Activated T-cell treated with anti-CD3 and anti-CD28 coated beads for 4 hours (primary cell): ENCODE measurements around the gene SATB1.

ENCODE experiments used
- DNase-seq: peaks from one replicate; pipeline ENCODE4 v3.0.0-alpha.2; 2020

SATB1 gene

DNA sequence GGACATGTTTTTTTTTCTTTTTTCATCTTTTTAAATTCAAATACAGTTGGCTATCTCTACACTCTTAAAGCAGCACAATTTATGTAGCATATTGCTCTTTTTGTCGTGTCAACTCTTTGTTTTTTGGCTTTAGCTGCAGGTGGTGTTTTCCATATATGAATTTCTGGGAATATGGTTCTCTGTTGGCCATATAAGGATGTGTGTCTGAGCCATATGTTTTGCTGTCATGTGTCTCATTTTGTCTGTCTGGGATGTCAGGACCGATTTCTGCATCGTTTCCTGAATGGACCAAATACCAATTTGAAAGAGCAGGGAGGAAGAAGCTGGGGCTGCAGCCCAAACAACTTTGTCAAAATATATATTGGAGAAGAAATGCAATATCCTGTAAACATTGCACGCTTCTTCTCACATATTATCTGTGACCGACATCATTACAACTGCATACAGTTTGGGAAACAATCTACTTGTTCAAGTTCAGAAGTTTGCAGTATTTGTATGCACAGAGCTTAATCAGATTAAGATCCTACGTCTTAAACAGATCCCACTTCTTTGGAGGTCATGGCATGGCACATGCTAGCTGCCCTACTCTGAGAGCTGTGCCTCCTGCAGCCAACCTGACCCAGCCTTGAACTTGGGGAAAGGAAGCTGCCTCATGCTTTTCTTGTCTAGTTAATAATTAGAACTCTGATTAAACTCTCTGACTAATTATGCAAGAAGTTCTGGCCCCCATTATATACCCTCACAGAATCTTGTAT lies 4.0 kb upstream of the SATB1 start:
- DNase-seq, result no peak

DNA sequence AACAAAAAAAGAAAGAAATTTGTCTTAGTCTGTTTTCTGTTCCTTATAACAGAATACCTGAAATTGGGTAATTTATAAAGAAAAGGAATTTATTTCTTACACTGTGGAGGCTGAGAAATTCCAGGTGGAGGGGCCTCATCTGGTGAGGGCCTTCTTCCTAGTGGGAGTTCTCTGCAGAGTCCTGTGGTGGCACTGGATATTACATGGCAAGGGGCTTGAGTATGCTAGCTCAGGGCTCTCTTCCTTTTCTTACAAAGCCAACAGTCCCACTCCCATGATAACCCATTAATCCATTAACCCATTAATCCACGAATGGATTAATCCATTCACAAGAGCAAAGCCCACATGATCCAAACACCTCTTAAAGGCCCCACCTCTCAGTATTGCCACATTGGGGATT lies 2.9 kb upstream of the SATB1 start:
- no peak for DNase-seq

DNA sequence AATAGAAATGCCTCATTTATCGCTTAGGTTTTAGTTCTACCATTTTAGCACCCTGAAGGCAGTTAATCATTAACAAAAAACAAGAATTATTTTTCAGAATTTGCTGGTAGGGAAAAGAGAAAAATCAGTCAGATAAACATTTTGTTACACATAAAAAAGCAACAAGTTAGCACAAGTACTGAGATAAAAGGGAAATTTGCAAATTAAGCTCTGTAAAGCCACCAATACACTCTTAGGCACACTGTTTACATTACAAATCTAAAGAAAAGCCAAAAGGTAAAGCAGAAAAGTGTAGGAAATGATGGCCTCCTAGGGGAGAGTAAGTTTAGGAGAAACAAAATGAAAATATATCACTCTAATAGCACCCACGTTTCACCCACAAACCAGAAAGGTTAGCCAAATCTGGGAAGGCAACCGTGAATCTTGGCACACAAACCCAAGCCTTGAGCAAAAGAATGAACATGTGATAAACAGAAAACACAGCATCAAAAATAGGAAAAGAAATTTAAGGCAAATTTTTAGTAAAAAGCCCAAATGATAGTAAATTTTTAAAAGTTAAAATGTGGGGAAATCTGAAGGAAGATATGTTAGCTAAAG lies 1.6 kb upstream of the SATB1 start:
- DNase-seq, result no peak

- peak; percentile 74 for DNase-seq
These were observed 610 bp upstream of the SATB1 start for GRCh38 chr3:18425641-18426257.

DNA sequence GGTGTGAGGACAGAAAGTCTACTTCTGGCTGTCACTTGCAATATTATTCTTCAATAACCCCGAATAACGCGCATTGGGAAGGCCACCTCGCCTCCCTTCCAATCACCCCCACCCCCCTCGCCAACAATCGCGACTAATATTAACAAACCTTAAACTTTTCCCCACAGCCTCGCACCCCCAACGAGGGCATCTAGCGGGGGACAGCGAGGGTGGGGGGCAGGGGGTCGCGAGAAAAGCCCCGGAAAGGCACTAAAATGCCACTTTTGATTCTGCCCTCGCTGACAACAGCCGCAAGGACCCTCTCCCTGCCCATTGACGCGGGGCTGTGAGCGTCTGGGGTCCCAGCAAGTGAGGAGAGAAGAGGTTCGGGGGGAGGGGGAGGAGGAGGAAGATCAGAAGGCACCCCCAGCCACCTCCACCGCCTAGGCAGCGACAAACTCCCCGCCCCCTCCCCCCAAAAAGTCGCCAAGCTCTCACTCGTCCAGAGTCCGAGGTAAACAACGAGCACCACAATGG lies 868 bp downstream of the SATB1 start:
- DNase-seq, result no peak

DNA sequence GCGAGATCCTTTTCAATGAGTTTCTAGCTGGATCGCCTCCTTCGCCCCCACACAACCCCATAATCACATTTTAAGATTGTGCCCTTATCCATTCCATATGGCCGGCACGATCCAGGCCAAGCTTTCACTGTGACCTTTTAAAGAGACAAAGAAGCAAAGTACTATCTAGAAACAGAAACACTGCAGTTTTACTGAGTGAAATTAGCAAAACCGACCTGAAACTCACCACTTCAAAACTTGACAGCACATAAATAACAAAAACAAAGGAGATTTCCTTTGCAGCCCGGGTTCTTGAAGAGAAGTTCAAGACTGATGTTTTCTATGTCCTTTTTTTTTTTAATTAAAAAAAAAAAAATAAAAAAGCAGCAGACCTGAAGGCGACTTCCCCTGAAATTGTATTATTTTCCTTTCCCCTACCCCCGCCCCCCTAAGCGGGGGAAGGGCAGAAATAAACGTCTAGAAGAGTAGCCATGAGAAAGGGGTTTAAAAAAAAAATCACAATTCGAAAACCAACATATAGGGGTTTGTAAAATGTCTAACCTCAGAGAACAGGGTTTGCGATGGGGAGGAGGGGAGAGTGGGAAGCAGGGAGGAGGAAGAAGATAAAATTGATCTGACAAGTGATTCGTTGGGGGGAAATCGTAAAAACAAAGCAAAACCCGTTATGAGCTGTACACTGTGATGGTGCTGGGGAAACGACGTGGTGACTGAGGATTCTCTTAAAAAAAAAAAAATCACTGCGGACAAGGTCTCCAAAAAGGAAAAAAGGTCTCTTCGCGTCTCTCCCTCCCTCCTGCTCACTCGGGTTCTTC lies 1.5 kb downstream of the SATB1 start:
- DNase-seq, result no peak

GRCh38 chr3:18422972-18423371 lies 2.2 kb downstream of the SATB1 start:
- DNase-seq, result no peak

DNA sequence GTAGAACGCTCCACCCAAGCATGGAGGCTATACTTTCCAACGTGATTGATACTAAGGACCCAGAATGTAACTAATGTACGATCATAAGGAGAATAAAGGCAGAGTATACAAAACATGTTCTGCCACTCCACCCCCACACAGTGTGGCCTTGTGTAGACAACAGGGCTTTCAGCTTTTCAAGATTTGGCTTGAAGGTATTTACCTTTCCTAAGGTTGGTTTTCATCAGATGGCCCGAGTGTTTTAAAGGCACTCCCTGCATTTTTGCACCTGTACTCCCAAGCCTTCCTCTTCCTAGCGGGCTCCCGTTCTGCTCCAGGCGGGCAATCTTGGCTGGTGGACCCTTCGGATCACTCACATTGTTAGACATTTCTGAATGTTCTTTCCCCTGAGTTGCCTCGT lies 4.6 kb downstream of the SATB1 start:
- DNase-seq, result no peak

DNA sequence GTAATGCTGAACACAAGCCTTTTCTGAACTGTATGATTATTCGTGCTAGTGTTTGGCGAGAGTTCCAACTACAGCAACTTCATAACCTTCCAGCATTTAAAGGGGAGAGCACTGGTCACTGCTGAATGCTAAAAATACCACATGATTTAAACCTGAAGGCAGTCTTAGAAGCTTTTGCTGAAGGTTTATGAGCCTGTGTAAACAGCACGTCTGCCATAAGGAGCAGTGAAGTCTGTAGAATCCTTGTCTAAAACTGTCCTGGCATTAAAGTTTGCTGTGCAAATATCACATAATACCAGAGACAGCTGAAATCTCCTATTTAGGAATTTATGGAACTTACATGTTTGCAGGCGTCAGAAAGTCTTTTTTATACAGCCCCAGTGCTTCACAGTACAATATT lies 5.9 kb downstream of the SATB1 start:
- no peak for DNase-seq

DNA sequence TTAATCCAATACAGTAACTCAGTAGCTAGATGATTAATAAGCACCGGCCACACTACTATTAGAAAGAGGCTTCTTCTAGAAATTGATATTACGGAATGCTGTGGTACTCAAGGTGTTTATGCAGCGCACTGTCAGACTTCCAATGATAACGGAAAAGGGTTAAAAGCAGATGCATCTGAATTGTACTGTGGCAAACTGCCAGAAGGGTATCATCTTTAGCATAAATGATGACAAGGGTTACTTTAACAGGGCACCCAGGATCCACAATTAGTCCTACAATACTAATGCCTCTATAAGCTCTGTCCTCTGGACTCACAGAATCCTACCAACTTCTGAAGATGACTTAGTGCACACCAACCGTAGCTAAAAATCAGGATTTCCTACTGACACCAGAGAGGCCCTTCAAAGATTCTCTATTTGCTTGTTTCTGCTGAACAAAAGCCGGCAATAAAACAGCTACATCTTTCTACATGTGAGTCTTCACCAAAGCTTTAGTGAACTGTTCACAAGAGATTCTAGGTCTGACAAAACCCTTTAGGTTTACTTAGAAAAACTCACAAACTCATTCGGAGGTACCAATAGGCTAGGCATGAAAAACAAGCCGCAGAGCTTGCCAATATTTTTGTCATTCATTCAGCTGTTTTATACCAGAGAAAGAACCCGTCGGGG lies 7.1 kb downstream of the SATB1 start:
- no peak for DNase-seq

DNA sequence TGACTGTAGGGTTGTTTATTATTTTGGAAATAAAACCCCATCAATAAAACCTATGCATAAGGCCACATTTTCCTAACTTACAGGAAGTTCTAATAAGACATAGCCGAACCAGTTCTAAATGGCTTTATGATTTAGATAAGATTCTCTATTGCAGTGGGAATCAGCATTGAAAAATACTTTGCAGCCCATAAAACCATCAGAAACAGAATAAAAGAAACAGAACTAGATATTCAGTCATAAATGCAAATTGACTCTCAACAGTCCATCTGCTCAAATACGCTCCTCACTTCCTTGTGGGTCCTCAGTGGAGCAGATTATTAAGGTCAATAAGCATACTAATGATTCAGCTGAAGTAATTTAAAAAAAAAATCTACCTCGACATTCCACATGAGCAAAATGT lies 8.8 kb downstream of the SATB1 start:
- no peak for DNase-seq

- no peak for DNase-seq
These were observed 9.3 kb downstream of the SATB1 start for GRCh38 chr3:18415839-18416238.

- DNase-seq, result no peak
These were observed 10.0 kb downstream of the SATB1 start for GRCh38 chr3:18415167-18415566.

- no peak for DNase-seq
These were observed 12.5 kb downstream of the SATB1 start for GRCh38 chr3:18412684-18413083.

GRCh38 chr3:18411541-18411940 lies 13.6 kb downstream of the SATB1 start:
- no peak for DNase-seq

DNA sequence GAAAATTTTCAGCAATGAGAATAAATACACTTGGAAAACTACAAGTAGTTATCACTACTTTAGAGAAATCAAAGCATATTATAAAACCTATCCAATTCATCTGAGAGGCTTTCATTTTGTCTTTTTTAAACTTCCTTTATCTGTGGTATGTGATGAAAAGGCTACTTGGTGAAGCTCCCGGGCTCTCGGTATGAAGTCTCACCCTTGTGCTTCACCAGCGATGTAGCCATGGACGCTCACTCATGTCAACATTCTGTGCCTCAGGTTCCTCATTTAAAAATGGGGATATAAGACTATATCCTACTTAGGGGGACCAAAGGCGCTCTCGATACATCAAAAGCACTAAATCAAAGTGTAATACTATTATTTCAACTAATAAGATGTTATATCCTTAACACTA lies 14.9 kb downstream of the SATB1 start:
- no peak for DNase-seq

GRCh38 chr3:18409266-18409665 lies 15.9 kb downstream of the SATB1 start:
- DNase-seq, result no peak

- DNase-seq, result no peak
These were observed 20.0 kb downstream of the SATB1 start for GRCh38 chr3:18405141-18405540.

GRCh38 chr3:18403061-18403460 lies 22.1 kb downstream of the SATB1 start:
- no peak for DNase-seq

DNA sequence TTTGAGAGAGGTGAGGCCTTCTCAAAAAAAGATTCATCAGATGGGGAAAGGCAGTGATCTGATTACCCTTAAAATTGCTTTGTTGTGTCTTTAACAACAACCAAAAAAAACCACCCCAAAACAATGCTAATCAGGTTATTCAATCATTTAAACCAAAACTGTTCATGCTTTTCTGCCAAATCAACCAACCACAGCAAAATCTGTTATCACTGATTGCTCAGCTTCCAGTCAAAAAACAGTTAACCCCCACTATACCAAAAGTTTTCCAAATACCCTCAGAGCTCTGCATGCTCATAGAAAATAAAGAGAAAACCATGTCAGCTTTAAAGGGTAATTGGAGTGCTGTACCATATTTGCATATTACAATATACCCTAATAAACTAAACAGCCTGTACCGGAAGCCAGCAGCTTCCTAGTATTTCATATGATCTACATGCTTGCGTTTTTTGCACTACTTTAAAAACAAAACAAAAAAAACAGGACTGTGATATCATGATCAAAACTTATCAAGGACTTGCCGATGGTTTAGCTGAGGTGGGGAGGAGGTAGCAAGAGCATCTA lies 22.8 kb downstream of the SATB1 start:
- DNase-seq, result no peak

DNA sequence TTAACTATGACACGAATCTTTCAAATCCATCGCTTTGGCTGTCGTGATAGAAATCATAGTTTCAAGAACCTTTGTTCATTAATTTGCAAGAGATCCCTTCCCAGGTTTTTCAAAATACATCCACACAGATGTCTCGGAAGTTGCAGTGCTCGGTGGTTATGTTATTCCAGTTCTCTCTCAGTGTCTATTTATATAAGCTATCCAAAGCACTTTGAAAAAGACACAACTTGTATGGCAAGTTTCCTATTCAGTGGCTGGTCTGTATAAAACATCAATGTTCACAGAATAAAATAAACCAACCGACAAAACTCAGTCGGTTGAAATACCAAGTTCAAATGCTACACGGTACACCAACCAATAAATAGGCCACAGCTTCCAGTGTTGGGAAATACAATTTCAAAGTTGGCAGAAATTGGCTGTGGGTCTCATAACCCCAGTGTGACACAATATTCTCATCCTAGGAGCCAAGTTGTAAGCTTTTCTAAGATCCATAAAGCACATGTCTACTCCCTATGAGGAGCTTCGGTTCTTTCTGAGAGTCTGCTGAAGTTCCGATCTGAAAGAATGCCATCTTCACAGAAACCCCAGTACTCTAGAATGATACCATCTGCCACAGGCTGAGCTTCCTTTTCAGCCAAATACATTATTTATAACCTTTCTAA lies 23.7 kb downstream of the SATB1 start:
- no peak for DNase-seq

DNA sequence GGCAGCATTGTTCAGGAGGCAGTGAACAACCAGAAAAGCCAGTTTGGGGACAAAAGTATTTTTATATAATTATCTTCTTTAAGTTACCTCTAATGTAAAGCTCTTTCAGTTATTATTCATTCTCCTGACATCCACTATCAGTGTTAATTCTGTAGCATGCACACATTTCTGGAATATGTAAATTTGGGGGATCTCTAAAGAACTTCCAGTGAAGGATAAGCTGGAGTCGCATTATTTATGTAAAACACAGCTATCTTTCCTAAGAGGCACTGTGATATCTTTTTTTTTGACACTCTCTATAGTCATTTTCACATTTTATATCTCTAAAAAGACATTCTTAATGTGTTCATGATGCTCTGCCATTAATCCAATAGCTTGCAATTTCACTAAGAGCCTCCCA lies 26.7 kb downstream of the SATB1 start:
- no peak for DNase-seq
